Ovary (tissue), 9 donors: Measurements from ENCODE around the gene BUB3. TPM values are rescaled to one million over a fixed set of nuclear protein-coding genes. Genes with fewer than 3 reads are reported as not detected.

ENCODE experiments used
- DNase-seq, 5 donors: peaks; one replicate each; pipeline ENCODE4 v3.0.0-alpha.2; 2019 to 2020
- H3K27ac ChIP-seq, 2 donors: fragments of 200-600 bp; one replicate each; pipeline versions ENCODE4 v1.5.1 to v1.8.0; 2019 to 2022
- H3K27me3 ChIP-seq: fragments of 200-600 bp; one replicate; pipeline ENCODE4 v1.8.0; 2022
- H3K36me3 ChIP-seq: fragments of 200-600 bp; sonication (generic); one replicate; pipeline ENCODE4 v1.5.1; 2019
- H3K4me1 ChIP-seq: one replicate; pipeline ENCODE4 v1.8.1; 2013; ENCODE audit warnings: mild to moderate bottlenecking, moderate library complexity; ENCODE audit not compliant: insufficient read depth
- H3K4me3 ChIP-seq: fragments of 200-600 bp; sonication (generic); one replicate; pipeline ENCODE4 v1.5.1; 2017
- H3K9me3 ChIP-seq, 2 donors: fragments of 200-600 bp in 1 of 2; sonication (generic) in 1 of 2; one replicate each; pipeline versions ENCODE4 v1.5.1 to v1.8.1; 2013 to 2019; ENCODE audit warnings: mild to moderate bottlenecking in 1 of 2, moderate library complexity in 1 of 2
- EP300 ChIP-seq: sonication (generic); formaldehyde crosslinking; IDR thresholded peaks from one replicate; pipeline ENCODE4 v1.6.1; 2017; ENCODE audit warnings: antibody characterized with exemption
- POLR2A ChIP-seq: fragments of 450-650 bp; IDR thresholded peaks from one replicate; pipeline ENCODE4 v1.6.1; 2017; ENCODE audit warnings: antibody characterized with exemption, mild to moderate bottlenecking, moderate library complexity
- WGBS, 3 donors: extraction: QIAGEN DNeasy Blood & Tissue Kit in 1 of 3; methylation state at CpG; one replicate each; pipeline versions ENCODE4 v1.1.5 to v1.1.7; 2013 to 2017; 5-methylcytosine and 5-hydroxymethylcytosine counted together
- intact Hi-C, 4 donors: fragments of 100-400 bp; cut with DNase I; formaldehyde crosslinking; loops; one replicate each; pipeline versions ENCODE4 v1.11.0 to v1.15.1; 2022 to 2023
- polyA plus RNA-seq, 2 donors: library from polyadenylated mRNA; stranded (reverse); fragments of 200-250 nt in 1 of 2; fragments of 350-450 nt in 1 of 2; fragmentation: Illumina TruSeq in 1 of 2; extraction: RNeasy Lipid Tissue Mini Kit (QIAGEN cat#74804) in 1 of 2; gene quantifications; one replicate each; pipeline ENCODE4 v1.2.3, GENCODE V29; 2013 to 2014
- total RNA-seq, 7 donors: library from RNA; depleted of rRNA in 2 of 7; stranded (reverse); fragments of >200 nt in 2 of 7; fragmentation: NEBNext Ultra II Directional in 3 of 7; extraction: Animal tissue kit (Norgen Biotek cat#: 25700) in 3 of 7; gene quantifications; one replicate each; pipeline versions ENCODE4 v1.1.0 to v1.2.4, GENCODE V29; 2016 to 2023
- TF ChIP-seq, protein P1 (sequence below), 3 donors: fragments of 450-650 bp in 2 of 3; fragments of 200-600 bp in 1 of 3; IDR thresholded peaks; one replicate each; pipeline versions ENCODE4 v1.5.1 to v1.8.0; 2016 to 2022; ENCODE audit warnings: antibody characterized with exemption in 3 of 3, mild to moderate bottlenecking in 1 of 3
- donor health status: DM: no; HTN: no; CAD: no; lungs with moderate emphysema.
- donor health status: DM: no; HTN: no; CAD: no.
- donor health status: Bipolar disorder and iron deficiency.
- donor health status: DM: yes; HTN: yes; CAD: no.
- donor health status: DM: no; HTN: no; CAD: no.
- donor health status: DM: yes; HTN: yes; CAD: no.

BUB3 gene
- total and polyA plus RNA-seq, 9 donors = 54.8 to 63.1 (median 59.9) TPM

DNA sequence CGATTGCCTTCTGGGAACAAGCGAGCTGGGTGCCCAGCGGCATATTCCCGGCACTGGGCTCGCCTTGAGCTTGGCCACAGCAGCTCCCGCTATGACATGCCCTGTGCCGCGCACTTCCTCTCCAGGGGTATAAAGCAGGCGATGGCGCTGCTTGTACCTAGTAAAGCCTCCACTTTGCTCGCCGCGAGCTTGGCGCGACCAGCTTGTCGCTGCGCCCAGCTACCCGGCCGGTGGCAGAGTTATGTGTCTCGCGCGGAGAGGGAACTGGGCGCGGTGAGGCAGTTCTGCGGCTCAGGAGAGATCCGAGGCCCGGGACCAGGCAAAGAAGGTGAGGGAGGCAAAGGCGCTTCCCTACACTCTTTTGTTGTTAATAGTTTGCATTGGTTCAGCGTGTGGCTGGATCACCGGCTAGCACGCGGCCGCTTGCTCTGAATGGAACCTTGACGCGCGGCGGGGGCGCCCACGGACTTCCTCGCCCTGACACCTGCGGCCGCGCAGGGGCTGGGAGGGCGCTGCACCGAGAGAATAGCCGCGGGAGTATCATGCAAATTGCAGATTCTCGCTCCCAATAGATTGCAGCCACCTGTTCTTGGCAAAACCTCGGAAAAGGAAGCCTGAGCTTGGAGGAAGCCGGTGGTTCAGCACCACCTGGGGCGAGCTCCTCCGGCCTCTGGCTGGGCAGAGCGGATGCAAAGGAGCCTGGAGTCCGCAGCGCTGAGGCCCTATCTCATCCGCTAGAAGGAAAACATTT lies 3.0 kb upstream of the BUB3 start:
- Histone ChIP-seq H3K9me3 (no peaks in the 10 kb centered on the region), H3K4me3 (no peak overlapping the region), H3K4me1 (peaks cover 6% of the 10 kb centered on the region), H3K27me3 (peaks cover 12% of the 10 kb centered on the region), H3K27ac (no peak overlapping the region), H3K36me3 (no peaks in the 10 kb centered on the region)
- DNase-seq = no peak
- no peak for TF ChIP-seq EP300
- TF ChIP-seq POLR2A = no peak
- TF ChIP-seq, protein P1, sequence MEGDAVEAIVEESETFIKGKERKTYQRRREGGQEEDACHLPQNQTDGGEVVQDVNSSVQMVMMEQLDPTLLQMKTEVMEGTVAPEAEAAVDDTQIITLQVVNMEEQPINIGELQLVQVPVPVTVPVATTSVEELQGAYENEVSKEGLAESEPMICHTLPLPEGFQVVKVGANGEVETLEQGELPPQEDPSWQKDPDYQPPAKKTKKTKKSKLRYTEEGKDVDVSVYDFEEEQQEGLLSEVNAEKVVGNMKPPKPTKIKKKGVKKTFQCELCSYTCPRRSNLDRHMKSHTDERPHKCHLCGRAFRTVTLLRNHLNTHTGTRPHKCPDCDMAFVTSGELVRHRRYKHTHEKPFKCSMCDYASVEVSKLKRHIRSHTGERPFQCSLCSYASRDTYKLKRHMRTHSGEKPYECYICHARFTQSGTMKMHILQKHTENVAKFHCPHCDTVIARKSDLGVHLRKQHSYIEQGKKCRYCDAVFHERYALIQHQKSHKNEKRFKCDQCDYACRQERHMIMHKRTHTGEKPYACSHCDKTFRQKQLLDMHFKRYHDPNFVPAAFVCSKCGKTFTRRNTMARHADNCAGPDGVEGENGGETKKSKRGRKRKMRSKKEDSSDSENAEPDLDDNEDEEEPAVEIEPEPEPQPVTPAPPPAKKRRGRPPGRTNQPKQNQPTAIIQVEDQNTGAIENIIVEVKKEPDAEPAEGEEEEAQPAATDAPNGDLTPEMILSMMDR (IDR thresholded peaks at IDR 0.05) = no peak
- 3 to 4% (median 4%) methylated on average over 49 to 56 of the region's 56 CpGs for WGBS, 3 donors
- intact Hi-C loops = loop anchor here in 1 of 4 donors (10.0 kb wide), 1 partner anchor 146 kb away; the partner anchor contains the start of genes ACADSB and IKZF5

DNA sequence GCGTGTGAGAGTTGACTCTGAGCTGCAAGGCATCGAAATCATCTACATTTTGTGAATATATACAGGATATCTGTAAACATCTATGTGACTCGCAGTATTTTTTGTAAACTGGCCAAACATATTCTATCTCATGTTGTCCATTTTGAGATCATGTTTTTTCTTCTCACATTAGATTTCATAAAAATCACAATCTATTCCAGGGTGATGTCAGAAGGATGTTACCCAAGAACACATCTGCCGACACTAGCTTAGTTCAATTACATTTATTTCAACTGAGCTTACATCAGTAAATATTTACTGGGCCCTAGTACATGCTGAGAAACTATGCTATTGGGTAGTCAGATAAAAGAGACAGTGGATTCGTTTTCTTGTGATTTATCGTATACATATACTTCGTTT lies 2.5 kb upstream of the BUB3 start:
- no peak for DNase-seq
- 16 to 20% (median 17%) methylated on average over 7 of the region's 7 CpGs for WGBS, 3 donors
- TF ChIP-seq, protein P1 (IDR thresholded peaks at IDR 0.05) = no peak
- no peak for TF ChIP-seq EP300
- no peak for TF ChIP-seq POLR2A
- H3K4me1 ChIP-seq = peaks cover 6% of the 10 kb centered on the region
- no peaks in the 10 kb centered on the region for H3K9me3 ChIP-seq
- H3K27me3 ChIP-seq = peaks cover 9% of the 10 kb centered on the region
- intact Hi-C loops = loop anchor here in 1 of 4 donors (10.0 kb wide), 1 partner anchor 147 kb away; the partner anchor contains the start of genes ACADSB and IKZF5
- no peaks in the 10 kb centered on the region for H3K36me3 ChIP-seq
- H3K4me3 ChIP-seq = no peak overlapping the region
- H3K27ac ChIP-seq = no peak overlapping the region

DNA sequence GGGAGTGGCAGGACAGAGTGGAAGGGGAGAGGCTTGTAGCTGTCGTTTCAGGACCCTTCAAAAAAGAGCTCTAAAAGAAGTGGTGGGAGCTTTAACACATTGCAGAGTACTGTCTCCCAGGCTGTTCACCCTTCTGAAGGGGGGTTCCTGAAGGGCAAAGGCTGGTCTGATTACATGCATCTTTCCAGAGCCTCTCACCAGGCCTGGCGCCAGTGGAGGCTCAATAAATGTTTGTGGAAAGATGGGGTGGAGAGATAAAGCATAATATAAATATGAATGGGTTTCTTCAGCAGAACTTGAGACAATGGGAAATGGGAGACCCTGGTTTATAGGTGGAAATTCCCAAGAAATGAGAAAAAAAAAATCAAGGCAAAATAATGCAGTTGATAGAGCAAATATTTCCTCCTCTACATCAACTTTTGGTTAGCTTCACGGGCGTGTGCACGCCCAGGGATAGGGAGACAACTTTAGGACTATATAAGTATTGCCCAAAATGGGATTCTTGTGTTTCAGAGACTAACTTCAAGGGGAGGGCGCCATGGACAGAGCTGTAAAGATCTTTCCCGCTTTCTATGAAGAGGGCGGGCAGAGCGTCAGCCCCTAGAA lies 613 bp upstream of the BUB3 start:
- peaks cover 9% of the 10 kb centered on the region for H3K27me3 ChIP-seq
- H3K36me3 ChIP-seq = no peaks in the 10 kb centered on the region
- H3K9me3 ChIP-seq = no peaks in the 10 kb centered on the region
- H3K27ac ChIP-seq = no peak overlapping the region
- 36 to 37% (median 37%) methylated on average over 9 of the region's 9 CpGs for whole genome bisulfite sequencing, 3 donors
- no peak overlapping the region for H3K4me3 ChIP-seq
- no peak for DNase-seq
- intact Hi-C loops = loop anchor here in 1 of 4 donors (10.0 kb wide), 1 partner anchor 149 kb away; the partner anchor contains the start of genes ACADSB and IKZF5
- TF ChIP-seq POLR2A = no peak
- TF ChIP-seq, protein P1 (IDR thresholded peaks at IDR 0.05) = no peak
- TF ChIP-seq EP300 = no peak
- H3K4me1 ChIP-seq = peaks cover 6% of the 10 kb centered on the region

DNA sequence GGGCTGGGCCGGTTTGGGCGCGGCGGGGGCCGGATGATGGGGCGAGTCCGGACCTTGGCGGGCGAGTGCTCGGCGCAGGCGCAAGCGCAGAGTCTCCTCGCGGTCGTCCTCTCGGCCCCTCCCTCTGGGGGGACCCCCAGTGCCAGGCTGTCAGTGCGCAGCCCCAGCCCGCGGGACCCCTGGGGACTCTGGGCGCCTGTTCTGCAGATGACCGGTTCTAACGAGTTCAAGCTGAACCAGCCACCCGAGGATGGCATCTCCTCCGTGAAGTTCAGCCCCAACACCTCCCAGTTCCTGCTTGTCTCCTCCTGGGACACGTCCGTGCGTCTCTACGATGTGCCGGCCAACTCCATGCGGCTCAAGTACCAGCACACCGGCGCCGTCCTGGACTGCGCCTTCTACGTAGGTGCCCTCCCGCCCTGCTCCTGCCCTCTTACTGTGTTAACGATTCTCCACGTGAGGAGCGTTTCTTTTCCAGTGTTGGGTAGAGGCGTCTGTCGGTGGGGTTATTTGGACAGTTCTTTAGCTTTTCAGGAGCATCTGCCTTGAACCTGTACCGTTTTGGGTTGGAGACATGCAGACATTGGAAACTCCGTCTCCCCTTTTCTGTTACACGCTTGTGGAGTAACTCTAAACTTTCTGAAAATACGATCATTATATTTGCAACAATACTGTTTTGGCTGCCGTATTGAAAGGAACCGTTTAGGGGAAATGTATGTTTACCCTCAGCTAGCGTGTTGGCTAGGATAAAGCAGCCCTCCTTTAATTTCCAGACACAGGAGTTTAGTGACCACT lies 706 bp downstream of the BUB3 start:
- TF ChIP-seq POLR2A (no peak), EP300 (no peak)
- TF ChIP-seq, protein P1 (IDR thresholded peaks at IDR 0.05) = no peak
- H3K4me3 ChIP-seq = peak overlapping the region; percentile 99
- no peaks in the 10 kb centered on the region for H3K36me3 ChIP-seq
- peak overlapping the region; percentile 36 to 80 for H3K27ac ChIP-seq
- 2 to 4% (median 3%) methylated on average over 37 to 49 of the region's 49 CpGs for WGBS, 3 donors
- peaks cover 6% of the 10 kb centered on the region for H3K4me1 ChIP-seq
- no peaks in the 10 kb centered on the region for H3K9me3 ChIP-seq
- H3K27me3 ChIP-seq = peaks cover 9% of the 10 kb centered on the region
- DNase-seq = peak in 4 of 5 donors; percentile 43 to 74 (median 67)
- intact Hi-C loops = loop anchor here in 1 of 4 donors (10.0 kb wide), 1 partner anchor 150 kb away; the partner anchor contains the start of genes ACADSB and IKZF5
